Measurements from ENCODE around the gene KIF17.

The KIF17 gene

GRCh38 chr1:20709868-20710267 is 7.9 kb downstream of the KIF17 start:
- DNase-seq, result no peak

GRCh38 chr1:20708891-20709290 is 8.9 kb downstream of the KIF17 start:
- no peak for DNase-seq

DNA sequence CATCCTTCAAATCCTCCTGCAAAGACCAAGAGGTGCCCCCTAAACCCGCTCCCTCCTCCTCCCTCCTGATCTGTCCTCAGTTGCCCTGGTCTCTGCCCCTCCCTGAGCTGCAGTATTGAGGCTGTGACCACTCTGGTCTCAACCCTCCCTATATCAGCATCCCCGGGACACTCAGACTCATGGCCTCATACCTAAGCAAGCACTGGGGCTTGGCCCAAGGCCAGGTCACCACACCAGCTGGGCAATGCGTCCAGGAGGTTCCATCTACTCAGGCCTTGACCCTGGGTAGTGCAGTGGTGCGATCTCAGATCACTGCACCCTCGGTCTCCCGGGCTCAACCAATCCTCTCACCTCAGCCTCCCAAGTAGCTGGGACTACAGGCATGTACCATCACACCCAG is 9.8 kb downstream of the KIF17 start:
- no peak for DNase-seq

- no peak for DNase-seq
Observed at GRCh38 chr1:20706841-20707240, 11.0 kb downstream of the KIF17 start.

DNA sequence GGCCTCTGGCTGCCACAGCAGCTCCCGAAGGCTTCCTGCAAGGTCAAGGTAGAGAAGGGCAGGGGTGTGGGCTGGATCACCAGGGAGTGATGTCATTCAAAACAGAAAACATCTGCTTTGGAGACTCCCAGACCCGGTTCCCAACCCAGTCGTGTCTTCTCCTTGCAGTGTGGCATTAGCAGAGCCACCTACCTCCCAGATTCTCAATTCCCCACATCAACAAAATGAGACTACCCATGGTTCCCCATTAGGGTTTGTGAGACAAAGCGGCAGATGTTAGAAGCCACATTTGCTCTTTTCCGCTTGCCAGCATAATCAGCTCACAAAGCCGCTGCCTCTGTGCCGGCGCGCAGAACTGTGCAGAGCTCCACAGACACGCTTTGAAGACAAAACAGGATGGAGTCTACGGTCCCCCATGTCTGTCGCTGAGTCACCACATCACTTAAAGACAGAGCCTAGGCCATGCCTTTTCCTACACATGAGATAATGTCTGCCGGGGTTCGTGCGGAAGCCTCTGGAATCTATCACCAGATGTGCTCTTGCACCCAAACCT is 12.5 kb downstream of the KIF17 start:
- DNase-seq, result no peak

DNA sequence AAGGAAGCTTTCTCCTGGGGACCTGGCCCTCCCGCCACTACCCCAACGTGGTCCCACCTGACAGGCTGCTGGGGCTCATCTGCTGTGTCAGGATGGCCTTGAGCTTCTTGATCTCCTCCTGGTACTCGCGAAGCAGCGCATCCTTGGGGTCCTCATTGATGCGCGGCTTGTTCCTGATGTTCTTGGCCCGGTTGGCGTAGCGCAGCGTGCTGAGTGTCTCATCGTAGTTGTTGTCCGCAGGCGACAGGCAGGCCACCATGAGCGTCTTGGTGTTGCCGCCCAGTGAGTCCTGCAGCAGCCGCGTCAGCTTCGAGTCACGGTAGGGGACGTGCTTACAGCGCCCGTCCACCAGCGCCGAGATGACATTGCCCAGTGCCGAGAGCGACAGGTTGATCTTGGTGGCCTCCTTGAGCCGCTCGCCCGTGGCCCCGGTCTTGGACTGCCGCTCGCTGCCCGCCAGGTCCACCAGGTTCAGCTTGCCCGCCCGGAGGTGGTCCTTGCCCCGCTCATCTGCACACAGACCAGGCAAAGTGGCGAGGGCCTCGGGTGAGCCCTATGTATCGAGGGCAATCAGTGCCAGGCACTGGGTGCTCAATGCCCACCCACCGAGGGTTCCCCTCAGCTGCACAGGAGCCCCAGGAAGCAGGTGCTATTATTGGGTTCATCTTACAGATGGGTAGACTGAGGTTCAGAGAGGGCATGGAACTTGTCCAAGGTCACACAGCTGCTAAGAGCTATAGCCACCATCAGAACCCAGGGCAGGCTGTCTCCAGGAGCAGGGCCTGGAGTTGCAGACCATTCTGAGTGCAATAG is 13.2 kb downstream of the KIF17 start:
- no peak for DNase-seq

DNA sequence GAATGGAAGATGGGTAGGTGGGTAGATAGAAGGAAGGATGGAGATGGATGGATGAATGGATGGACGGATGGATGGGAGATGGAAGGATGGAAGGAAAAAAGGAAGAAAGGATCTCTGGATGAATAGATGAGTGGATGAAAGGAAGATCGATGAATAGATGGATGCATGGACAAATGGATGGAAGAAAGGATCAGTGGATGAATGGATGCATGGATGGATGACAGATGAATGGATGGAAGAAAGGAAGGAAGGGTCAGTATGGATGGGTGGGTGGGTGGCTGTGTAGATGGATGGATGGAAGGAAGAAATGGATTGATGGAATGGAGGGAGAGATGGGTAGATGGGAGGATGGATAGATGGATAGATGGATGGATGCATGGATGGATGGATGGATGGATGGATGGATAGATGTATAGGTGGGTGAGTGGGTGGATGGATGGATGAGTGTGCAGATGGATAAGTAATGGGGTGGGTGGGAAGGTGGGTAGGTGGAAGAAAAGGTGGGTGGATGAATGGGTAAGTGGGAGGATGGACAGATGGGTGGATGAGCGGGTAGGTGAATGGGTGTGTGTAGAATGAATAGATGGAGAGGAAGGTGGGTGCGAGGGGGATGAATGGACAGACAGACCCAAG is 14.6 kb downstream of the KIF17 start:
- DNase-seq, result no peak

DNA sequence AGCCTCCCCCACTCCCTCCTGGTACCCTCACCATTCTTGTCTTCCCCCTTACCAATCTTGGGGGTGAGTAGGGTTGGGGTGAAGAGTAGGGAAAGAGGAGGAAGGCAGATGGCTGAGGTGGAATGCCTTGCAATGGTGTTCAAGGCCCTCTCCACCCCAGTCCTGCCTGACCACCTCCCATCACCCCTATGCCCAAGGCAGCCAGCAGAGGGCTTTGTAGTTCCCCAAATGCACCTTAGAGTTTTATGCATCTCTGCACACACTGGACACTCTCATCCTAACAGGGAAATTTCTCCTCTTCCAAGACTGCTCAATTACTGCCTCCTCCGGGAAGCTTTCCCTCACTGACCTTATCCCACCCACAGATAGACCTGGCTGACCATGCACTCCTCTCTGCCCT is 15.4 kb downstream of the KIF17 start:
- DNase-seq, result no peak

- no peak for DNase-seq
Observed at GRCh38 chr1:20701847-20702246, 16.0 kb downstream of the KIF17 start.

DNA sequence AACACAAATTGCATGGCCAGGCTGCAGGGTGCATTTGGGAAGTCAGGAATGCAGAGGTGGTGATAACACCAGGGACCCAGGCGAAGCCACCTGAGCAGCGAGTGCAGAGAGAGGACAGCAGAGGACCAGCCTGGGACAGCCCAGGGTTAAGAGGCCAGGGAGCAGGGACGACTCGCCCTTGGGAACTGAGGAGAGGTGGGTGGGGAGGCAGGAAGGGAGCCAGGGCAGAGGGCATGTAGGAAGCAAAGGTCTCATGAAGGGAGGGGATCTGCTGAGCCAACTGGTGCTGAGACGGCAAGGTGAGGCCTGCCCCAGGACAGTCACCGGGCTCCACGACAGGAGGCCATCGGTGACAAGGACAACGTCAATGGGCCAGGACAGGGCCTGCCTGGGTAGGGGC is 16.4 kb downstream of the KIF17 start:
- no peak for DNase-seq

DNA sequence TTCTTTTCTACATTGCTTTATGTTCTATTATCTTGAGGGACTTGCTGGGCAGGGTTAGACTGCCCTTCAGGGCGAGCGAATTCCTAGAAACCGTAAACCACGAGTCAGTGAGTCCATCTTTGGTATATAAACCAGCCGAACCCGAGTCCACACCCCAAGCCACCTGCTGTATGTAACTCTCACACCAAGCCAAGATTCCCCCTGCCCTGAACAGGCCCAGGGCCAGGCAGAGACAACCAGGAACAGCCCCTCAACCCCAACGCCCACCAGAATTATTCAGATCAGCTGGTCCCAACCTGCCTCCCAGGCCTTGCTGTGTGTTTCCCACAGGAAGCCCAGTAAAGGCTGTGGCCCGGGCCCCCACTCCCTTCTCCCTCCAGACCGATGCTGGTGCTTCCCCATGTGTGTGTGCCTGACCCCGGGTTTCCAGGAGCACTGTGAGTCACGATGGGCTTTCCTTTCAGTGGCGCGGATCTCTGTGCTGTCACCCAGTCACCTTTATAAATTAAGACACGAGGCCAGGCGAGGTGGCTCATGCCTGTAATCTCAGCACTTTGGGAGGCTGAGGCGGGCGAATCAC is 17.1 kb downstream of the KIF17 start:
- no peak for DNase-seq

DNA sequence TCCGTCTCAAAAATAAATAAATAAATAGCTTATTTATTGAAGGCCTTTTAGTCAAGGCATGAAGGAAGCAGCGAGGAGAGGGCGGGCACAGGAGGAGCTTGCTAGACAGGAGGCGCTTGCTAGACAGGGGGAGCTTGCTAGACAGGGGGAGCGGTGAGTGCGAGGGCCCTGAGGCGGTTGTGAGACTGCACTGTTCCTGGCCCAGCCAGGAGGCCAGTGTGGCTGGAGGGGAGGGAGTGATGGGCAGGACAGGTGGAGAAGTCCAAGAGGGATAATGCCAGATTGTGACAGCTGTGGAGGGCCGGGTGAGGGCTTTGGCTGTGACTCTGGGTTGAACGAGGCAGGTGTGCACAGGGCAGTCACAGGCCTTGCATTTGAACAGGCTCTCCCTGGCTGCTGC is 18.2 kb downstream of the KIF17 start:
- DNase-seq, result no peak

- DNase-seq, result no peak
Observed at GRCh38 chr1:20698195-20698910, 19.5 kb downstream of the KIF17 start.

DNA sequence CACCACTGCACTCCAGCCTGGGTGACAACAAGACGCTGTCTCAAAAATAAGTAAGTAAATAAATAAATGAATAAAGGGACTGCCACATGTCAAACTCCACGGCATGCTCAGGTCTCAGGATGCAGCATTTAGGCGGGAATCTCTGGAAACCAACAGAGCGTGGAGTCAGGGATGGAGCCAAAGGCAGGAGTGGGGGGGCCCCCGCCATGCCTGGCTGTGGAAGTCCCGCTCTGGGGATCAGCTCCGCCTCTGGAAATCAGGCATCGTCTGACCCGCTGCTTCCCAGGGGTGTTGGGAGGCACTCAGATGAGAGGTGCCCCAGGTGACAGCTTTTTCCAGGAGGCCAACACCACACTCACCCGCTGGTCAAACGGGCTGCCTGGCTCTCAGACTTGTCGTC is 20.2 kb downstream of the KIF17 start:
- no peak for DNase-seq

DNA sequence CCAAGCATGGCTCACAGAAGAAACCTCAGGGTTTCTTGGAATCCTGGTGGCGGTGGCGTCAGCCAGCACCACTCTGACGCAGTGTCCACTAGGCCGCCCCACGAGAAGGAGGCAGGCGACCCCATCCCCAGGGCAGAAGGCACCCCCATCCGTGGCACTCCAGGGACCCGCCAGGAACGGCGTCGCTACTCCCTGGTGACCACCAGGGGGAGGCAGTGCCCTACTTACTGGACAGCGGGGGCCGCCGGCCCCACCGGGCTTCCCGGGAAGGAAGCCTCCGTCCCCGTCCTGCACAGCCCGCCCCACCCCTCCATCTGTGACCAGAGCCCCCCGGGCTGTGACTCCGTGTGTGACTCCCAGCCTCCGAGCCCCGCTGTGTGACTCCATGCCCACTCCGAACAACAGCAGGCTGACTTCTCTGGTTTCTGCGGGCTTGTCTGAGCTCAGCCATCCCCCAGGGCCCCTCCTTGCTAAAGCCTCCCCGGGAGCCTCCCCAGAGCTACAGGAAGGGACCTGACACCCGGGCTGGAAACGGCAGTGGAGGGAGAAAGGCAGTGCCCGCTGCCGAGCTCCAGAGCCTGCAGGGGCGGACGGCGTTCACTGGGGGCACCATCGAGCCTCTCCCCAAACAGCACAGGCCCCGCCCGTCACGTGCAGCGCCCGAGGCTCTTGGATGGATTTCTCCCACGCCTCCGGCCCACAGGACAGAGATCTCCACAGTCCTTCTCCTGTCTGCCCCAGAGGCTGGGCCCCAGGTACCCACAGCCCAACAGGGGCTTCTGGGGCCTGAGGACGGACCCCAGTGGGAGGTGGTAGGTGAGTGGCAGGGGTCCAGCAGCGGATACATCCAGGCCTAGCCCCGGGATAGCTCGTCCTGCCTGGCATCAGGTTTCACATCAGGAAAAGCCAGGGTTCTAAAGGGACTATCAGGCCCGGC is 21.1 kb downstream of the KIF17 start:
- DNase-seq, result peak; percentile 71

GRCh38 chr1:20695515-20695914 is 22.3 kb downstream of the KIF17 start:
- no peak for DNase-seq

DNA sequence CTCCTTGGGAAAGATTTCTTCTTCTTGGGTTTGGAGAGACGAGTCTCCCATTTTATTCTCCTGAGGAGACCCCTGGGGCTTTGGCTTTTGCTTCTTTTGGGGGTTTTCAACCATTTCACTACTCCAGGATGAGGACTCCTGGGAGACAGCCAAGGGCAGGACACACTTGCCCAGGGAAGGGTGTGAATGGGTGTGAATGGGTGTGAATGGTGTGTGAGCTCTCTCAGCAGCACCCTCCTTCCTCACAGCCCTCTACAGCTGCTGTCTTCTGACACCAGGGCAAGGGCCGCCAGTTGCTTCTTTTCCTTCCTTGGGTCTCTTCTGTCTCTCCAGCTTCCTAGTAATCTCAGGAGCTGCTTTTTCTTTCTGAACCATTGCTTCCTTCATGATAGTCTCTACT is 24.2 kb downstream of the KIF17 start:
- no peak for DNase-seq

DNA sequence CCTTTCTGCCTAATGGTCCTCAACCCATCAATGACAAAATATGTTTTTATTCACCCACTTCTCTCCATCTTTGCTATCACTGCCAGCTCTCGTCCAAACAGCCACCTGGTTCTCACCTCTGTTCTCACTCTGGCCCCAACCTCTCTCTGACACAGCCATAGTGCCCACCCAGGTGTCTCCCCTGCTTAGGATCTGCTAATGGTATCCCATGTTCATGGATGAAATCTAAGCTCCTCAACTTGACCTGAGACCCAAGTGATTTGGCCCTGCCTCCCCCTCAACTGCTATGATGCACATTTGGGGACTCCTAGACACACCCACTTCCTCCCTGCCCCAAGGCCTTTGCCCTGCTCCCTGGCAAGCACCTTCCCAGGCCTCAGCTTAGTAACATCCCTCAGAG is 25.9 kb downstream of the KIF17 start:
- no peak for DNase-seq

GRCh38 chr1:20689645-20690056 is 28.2 kb downstream of the KIF17 start:
- DNase-seq, result no peak

DNA sequence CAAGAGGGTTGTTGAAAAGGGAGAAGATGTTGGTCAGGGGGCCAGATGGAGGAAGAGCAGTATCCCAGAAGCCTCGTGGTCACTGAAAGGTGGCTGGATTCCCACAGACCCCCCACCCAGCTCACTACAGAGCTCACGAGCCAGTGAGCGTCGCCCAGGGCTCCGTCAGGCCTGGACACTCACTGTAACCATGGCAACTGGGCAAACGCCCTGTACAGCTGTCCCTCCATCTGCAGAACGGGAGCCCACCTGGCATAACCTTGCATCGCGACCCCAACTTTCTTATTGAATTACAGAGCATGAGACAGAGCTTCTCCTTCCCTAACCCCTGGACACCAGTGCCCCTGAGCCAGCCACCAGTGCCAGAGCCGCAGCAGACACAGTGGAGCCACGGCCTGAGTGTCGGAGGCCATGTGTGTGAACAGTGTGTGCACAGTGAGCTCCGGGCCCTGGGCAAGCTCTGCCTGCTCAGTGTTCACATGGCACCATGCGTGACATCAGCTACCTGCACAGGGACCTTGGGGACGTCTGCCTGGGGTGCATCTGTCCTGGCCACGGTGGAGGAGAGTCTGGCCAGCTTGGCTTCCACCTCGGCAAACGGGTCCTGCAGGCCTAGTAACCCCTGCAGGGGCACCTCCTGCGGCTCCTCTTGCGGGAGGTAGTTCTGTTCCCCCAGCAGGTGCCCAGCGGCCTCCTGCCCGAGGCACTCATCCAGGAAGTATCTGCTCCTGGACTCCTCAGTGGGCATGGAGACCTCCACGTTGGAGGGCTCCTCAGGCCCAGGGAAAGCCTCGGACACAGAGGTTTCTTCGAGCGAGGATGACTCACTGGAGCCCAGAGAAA is 30.7 kb downstream of the KIF17 start:
- DNase-seq, result no peak

DNA sequence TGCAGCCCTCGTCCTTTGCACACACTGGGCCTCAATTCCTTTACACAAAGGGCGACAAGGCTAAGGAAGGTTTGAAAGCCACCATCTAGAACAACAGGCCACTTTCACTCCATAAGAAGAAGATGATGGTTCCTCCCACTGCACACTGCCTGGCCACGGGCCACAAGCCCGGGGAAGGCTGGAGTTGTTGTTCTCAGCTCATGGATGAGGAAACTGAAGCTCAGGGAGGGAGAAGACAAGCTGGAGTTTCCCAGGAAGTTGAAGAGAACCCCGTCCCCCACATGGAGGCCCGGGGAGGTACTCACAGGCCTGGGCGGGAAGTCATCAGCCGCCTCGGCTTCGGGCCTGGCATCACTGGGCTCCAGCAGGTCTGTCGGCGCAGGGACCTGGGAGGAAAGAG is 32.1 kb downstream of the KIF17 start:
- no peak for DNase-seq
